ENCODE results near the gene GPNMB.
"Not testable (repeated sequence)": the region's sequence is repeated elsewhere in the genome, so short reads cannot be mapped to it uniquely, and the experiment has no call there.

The GPNMB gene

GRCh38 chr7:23306936-23307521 is 60.5 kb downstream of the GPNMB start:
- DNase-seq (ENCODE audit: low spot score) = no peak

- DNase-seq (ENCODE audit: low spot score) = no peak
Observed at GRCh38 chr7:23308754-23309153, 62.2 kb downstream of the GPNMB start.

DNA sequence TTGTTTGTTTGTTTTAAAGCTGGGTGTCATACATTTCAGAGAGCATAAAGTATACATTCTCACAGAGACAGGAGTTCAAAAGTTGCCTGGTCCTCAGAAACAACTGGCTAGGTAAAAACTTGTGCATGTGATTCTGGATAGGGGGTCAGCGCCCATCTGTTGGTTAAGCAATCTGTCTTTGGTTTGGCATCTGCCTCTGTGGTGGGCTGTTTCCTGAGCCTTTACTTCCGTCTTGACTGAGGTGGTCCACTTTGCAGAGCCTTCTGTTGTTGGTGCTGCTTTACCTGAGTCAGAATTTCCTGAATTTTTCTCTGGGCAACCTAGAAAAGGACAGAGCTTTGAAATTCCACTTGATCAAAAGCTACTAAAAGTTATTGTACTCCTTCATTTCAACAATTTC is 65.6 kb downstream of the GPNMB start:
- DNase-seq (ENCODE audit: low spot score) = not testable (repeated sequence)

GRCh38 chr7:23315366-23315765 is 68.8 kb downstream of the GPNMB start:
- DNase-seq (ENCODE audit: low spot score) = no peak

All from HuH-7.5 (cell line).